Smooth muscle cell (in vitro differentiated cells): Measurements from ENCODE around the gene CNFN. TPM values are rescaled to one million over a fixed set of nuclear protein-coding genes. Genes with fewer than 3 reads are reported as not detected.

Experiments used
- DNase-seq: peaks from one replicate; lab custom pipeline; 2025; ENCODE audit not compliant: unreplicated experiment; lab: John Stamatoyannopoulos, UW
- H2AFZ ChIP-seq: fragments of 200-600 bp; sonication (generic); 2 replicates; pipeline ENCODE4 v1.6.0; 2016; ENCODE audit warnings: antibody characterized with exemption, low read depth, mild to moderate bottlenecking
- H3F3A ChIP-seq: fragments of 200-600 bp; sonication (generic); 2 replicates; pipeline ENCODE4 v1.6.0; 2017; ENCODE audit warnings: antibody characterized with exemption, low read depth
- H3K27ac ChIP-seq: fragments of 200-600 bp; sonication (generic); 2 replicates; pipeline ENCODE4 v1.5.1; 2016; ENCODE audit warnings: low read depth, mild to moderate bottlenecking
- H3K27me3 ChIP-seq: fragments of 200-600 bp; sonication (generic); 2 replicates; pipeline ENCODE4 v1.6.1; 2016; ENCODE audit warnings: low read depth, mild to moderate bottlenecking
- H3K36me3 ChIP-seq: fragments of 200-600 bp; sonication (generic); 2 replicates; pipeline ENCODE4 v1.5.1; 2016; ENCODE audit warnings: low read depth
- H3K4me1 ChIP-seq: fragments of 200-600 bp; sonication (generic); 2 replicates; pipeline ENCODE4 v1.5.1; 2016; ENCODE audit warnings: low read depth
- H3K4me2 ChIP-seq: fragments of 200-600 bp; sonication (generic); 2 replicates; pipeline ENCODE4 v1.6.0; 2016; ENCODE audit warnings: mild to moderate bottlenecking
- H3K4me3 ChIP-seq: fragments of 200-600 bp; sonication (generic); 2 replicates; pipeline ENCODE4 v1.5.1; 2016; ENCODE audit warnings: mild to moderate bottlenecking
- H3K79me2 ChIP-seq: fragments of 200-600 bp; sonication (generic); 2 replicates; pipeline ENCODE4 v1.6.0; 2016; ENCODE audit warnings: low read depth, mild to moderate bottlenecking
- H3K9ac ChIP-seq: fragments of 200-600 bp; sonication (generic); 2 replicates; pipeline ENCODE4 v1.6.0; 2016; ENCODE audit warnings: low read depth
- H3K9me3 ChIP-seq: fragments of 200-600 bp; sonication (generic); replicated peaks from 2 replicates; pipeline ENCODE4 v1.5.1; 2016; ENCODE audit warnings: low read depth
- H4K20me1 ChIP-seq: fragments of 200-600 bp; sonication (generic); 2 replicates; pipeline ENCODE4 v1.6.0; 2016; ENCODE audit warnings: low read depth
- WGBS: methylation state at CpG from one replicate; pipeline ENCODE4 v1.1.7; 2016; ENCODE audit warnings: low lambda C conversion rate; 5-methylcytosine and 5-hydroxymethylcytosine counted together
- polyA plus RNA-seq: library from polyadenylated mRNA; unstranded; fragments of >200 nt; fragmentation: Nextera tagmentation; extraction: Ambion mirVana; gene quantifications from 2 replicates; pipeline ENCODE4 v1.2.1, GENCODE V29; 2016
- total RNA-seq: library from RNA; depleted of rRNA; stranded (reverse); fragments of >200 nt; gene quantifications from 2 replicates; pipeline ENCODE4 v1.2.3, GENCODE V29; 2014
- TF ChIP-seq, protein P1 (sequence below): fragments of 200-600 bp; sonication (generic); IDR thresholded peaks from 2 replicates; pipeline ENCODE4 v1.5.1; 2017; ENCODE audit warnings: borderline replicate concordance, mild to moderate bottlenecking, antibody characterized with exemption; ENCODE audit not compliant: insufficient read depth, poor library complexity, severe bottlenecking

Gene CNFN
- total and polyA plus RNA-seq, 2 experiments from 2014 or later = 24.1 to 44.9 TPM

- no peaks in the 10 kb centered on the region for H3K36me3 ChIP-seq
- H2AFZ ChIP-seq = no peak overlapping the region
- DNase-seq = no peak
- TF ChIP-seq, protein P1, sequence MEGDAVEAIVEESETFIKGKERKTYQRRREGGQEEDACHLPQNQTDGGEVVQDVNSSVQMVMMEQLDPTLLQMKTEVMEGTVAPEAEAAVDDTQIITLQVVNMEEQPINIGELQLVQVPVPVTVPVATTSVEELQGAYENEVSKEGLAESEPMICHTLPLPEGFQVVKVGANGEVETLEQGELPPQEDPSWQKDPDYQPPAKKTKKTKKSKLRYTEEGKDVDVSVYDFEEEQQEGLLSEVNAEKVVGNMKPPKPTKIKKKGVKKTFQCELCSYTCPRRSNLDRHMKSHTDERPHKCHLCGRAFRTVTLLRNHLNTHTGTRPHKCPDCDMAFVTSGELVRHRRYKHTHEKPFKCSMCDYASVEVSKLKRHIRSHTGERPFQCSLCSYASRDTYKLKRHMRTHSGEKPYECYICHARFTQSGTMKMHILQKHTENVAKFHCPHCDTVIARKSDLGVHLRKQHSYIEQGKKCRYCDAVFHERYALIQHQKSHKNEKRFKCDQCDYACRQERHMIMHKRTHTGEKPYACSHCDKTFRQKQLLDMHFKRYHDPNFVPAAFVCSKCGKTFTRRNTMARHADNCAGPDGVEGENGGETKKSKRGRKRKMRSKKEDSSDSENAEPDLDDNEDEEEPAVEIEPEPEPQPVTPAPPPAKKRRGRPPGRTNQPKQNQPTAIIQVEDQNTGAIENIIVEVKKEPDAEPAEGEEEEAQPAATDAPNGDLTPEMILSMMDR = no peak
- WGBS = 96% methylated on average over 20 of the region's 31 CpGs
- no peaks in the 10 kb centered on the region for H3K9me3 ChIP-seq
- no peaks in the 10 kb centered on the region for H3F3A ChIP-seq
- H3K4me3 ChIP-seq = no peak overlapping the region
- H3K27me3 ChIP-seq = no peaks in the 10 kb centered on the region
- H3K79me2 ChIP-seq = no peaks in the 10 kb centered on the region
- no peaks in the 10 kb centered on the region for H3K4me1 ChIP-seq
- H4K20me1 ChIP-seq = no peaks in the 10 kb centered on the region
- H3K4me2 ChIP-seq = no peak overlapping the region
- H3K9ac ChIP-seq = no peak overlapping the region
- H3K27ac ChIP-seq = no peak overlapping the region
Measured at GRCh38 chr19:42352301-42353259, 37.5 kb downstream of the CNFN start.

DNA sequence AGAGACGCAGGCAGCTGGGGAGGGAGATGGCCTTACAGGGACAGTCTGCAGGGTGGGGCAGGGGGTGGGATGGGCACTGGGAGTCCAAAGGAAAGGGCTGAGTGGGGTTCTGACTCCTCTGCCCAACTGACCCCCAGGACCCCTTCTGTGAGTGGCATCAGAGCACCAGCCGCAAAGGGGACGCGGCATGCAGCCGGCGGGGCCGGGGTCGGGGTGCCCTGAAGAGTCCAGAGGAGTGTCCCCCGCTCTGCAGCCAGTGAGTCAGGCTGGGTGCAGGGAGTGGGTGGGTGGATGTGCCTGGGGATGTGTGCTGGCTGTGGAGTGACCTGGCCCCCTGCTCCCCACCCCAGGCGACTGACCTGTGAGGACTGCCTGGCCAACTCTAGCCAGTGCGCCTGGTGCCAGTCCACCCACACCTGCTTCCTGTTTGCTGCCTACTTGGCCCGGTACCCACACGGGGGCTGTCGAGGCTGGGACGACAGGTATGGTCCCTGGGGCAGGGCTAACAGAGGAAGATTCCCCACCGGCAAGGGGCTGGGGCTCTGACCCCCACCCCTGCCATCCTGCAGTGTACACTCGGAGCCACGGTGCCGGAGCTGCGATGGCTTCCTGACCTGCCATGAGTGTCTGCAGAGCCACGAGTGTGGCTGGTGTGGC lies 38.9 kb downstream of the CNFN start:
- Histone ChIP-seq H3K9me3 (no peaks in the 10 kb centered on the region), H2AFZ (no peak overlapping the region), H3K4me1 (no peaks in the 10 kb centered on the region), H3K36me3 (no peaks in the 10 kb centered on the region), H3K79me2 (no peaks in the 10 kb centered on the region), H3K27ac (no peak overlapping the region), H3K27me3 (no peaks in the 10 kb centered on the region), H3K4me3 (no peak overlapping the region), H3F3A (no peaks in the 10 kb centered on the region), H4K20me1 (no peaks in the 10 kb centered on the region), H3K4me2 (no peak overlapping the region), H3K9ac (no peak overlapping the region)
- 98% methylated on average over 21 of the region's 21 CpGs for WGBS
- TF ChIP-seq, protein P1 = no peak
- no peak for DNase-seq

DNA sequence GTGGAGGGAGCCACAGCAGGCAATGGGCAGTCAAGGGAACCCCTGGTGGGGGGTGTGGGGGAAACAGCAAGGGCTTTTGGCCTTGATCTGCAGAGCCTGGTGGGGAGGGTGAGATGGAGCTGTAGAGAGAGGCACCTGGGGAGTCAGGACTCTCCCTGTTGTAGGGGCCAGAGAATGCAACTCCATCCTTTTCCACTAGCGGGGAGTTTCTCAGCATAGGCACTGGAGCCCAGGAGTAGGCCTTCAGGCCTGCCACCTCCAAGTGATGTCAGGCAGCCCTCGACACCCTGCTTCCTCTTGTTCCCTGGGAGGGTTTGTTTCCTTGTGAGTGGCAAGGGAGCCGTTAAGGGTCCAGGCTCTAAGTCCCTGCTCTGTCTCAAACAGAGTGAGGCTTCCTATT lies 39.7 kb downstream of the CNFN start:
- Histone ChIP-seq H4K20me1 (no peaks in the 10 kb centered on the region), H3K4me2 (no peak overlapping the region), H3K36me3 (no peaks in the 10 kb centered on the region), H3K27me3 (no peaks in the 10 kb centered on the region), H3K4me1 (no peaks in the 10 kb centered on the region), H3K9me3 (no peaks in the 10 kb centered on the region), H2AFZ (no peak overlapping the region), H3K4me3 (no peak overlapping the region), H3K27ac (no peak overlapping the region), H3K79me2 (no peaks in the 10 kb centered on the region), H3F3A (no peaks in the 10 kb centered on the region), H3K9ac (no peak overlapping the region)
- TF ChIP-seq, protein P1 = no peak
- DNase-seq = no peak
- 96% methylated on average over 3 of the region's 3 CpGs for WGBS
